ENCODE results near the gene LARP1. TPM values are rescaled to one million over a fixed set of nuclear protein-coding genes. Genes with fewer than 3 reads are reported as not detected.

The LARP1 gene
- total and polyA plus RNA-seq, 4 donors: 26.0 to 74.1 (median 32.6) TPM

DNA sequence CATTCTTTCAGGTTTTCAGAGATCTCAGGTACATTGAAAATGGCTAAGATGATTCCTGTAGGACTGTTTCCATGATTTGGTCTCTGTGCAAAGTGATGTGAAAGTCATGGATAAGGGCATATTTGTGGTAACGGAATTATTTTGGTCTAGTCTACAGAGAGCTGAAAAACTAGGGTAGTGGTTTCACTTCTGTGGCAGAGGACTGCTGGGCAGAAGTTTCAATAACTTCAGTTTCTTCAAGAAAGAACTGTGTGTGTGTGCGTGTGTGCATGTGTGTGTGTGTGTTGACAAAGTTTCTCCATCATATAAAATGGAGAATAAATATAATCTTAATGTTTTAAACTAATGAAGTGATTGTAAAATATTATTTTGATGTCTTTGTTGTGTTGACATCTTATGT is 107.6 kb downstream of the LARP1 start (continued):
- TF ChIP-seq YY1 (IDR thresholded peaks at IDR 0.05): no peak

DNA sequence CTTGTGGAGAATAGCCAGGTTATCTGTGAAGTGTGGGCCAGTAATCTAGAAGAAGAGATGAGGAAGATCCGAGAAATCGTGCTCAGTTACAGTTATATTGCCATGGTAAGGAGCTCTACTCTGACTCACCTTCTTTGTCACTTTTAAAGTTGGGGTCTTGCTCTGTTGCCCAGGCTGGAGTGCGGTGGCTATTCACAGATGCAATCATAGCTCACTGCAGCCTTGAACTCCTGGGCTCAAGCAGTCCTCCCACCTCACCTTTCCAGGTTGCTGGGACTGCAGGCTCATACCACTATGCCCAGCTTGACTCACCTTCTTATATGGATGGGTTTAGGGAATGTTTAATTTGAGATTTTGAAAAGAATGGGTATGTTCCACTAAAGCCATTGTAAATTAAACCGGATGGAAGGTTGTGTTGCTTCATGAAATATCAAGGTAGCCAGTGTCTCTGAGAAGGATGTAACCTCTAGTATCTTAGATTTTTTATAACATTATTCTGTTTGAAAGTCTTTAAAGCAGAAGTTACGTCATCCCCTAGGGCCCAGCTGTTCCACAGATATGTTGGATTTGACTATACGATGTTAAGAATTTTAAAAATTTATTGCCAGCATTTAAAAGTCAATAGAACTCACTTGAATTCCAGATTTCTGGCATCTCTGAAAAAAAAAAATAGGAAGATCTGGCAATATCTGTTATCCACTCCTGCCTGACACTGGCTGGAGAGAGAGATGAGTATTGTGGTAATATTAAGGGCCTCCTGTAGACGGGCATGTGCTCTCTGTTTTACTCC is 108.3 kb downstream of the LARP1 start:
- Histone ChIP-seq H3K4me1 (ENCODE audit: control insufficient read depth in 4 of 4, insufficient read depth in 4 of 4, low read length in 3 of 4) (peaks cover 4 to 18% (median 17%) of the 10 kb centered on the region in 4 donors), H3K9me3 (ENCODE audit: control insufficient read depth in 4 of 4, low read length in 3 of 4) (no peaks in the 10 kb centered on the region), H3K27ac (ENCODE audit: low read depth in 1 of 2, low read length in 2 of 2) (no peak overlapping the region), H3K4me3 (ENCODE audit: low read depth in 1 of 3, low read length in 3 of 3) (no peak overlapping the region), H3K27me3 (ENCODE audit: control insufficient read depth in 4 of 4, insufficient read depth in 4 of 4, low read length in 3 of 4) (no peaks in the 10 kb centered on the region), H3K9ac (ENCODE audit: low read depth in 1 of 2, low read length in 2 of 2) (no peak overlapping the region), H3K36me3 (ENCODE audit: control insufficient read depth in 4 of 4, insufficient read depth in 3 of 4, low read depth in 1 of 4, low read length in 3 of 4) (peaks cover 0 to 17% (median 12%) of the 10 kb centered on the region in 4 donors)
- WGBS: 95% methylated on average over 7 of the region's 7 CpGs
- no peak for DNase-seq (ENCODE audit: low spot score)
- TF ChIP-seq, protein P1, sequence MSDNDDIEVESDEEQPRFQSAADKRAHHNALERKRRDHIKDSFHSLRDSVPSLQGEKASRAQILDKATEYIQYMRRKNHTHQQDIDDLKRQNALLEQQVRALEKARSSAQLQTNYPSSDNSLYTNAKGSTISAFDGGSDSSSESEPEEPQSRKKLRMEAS (IDR thresholded peaks at IDR 0.05): no peak
- TF ChIP-seq ZBTB33 (IDR thresholded peaks at IDR 0.05) (no peak), NR2F2 (IDR thresholded peaks at IDR 0.05) (no peak)

- H3K36me3 ChIP-seq (ENCODE audit: control insufficient read depth in 4 of 4, insufficient read depth in 3 of 4, low read depth in 1 of 4, low read length in 3 of 4): peaks cover 0 to 20% (median 15%) of the 10 kb centered on the region in 4 donors
- no peaks in the 10 kb centered on the region for H3K9me3 ChIP-seq (ENCODE audit: control insufficient read depth in 4 of 4, low read length in 3 of 4)
- TF ChIP-seq, protein P2, sequence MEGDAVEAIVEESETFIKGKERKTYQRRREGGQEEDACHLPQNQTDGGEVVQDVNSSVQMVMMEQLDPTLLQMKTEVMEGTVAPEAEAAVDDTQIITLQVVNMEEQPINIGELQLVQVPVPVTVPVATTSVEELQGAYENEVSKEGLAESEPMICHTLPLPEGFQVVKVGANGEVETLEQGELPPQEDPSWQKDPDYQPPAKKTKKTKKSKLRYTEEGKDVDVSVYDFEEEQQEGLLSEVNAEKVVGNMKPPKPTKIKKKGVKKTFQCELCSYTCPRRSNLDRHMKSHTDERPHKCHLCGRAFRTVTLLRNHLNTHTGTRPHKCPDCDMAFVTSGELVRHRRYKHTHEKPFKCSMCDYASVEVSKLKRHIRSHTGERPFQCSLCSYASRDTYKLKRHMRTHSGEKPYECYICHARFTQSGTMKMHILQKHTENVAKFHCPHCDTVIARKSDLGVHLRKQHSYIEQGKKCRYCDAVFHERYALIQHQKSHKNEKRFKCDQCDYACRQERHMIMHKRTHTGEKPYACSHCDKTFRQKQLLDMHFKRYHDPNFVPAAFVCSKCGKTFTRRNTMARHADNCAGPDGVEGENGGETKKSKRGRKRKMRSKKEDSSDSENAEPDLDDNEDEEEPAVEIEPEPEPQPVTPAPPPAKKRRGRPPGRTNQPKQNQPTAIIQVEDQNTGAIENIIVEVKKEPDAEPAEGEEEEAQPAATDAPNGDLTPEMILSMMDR (IDR thresholded peaks at IDR 0.05; ENCODE audit: low read depth, low read length, missing input control): no peak
- no peak for TF ChIP-seq RXRA (IDR thresholded peaks at IDR 0.05)
- TF ChIP-seq, protein P3, sequence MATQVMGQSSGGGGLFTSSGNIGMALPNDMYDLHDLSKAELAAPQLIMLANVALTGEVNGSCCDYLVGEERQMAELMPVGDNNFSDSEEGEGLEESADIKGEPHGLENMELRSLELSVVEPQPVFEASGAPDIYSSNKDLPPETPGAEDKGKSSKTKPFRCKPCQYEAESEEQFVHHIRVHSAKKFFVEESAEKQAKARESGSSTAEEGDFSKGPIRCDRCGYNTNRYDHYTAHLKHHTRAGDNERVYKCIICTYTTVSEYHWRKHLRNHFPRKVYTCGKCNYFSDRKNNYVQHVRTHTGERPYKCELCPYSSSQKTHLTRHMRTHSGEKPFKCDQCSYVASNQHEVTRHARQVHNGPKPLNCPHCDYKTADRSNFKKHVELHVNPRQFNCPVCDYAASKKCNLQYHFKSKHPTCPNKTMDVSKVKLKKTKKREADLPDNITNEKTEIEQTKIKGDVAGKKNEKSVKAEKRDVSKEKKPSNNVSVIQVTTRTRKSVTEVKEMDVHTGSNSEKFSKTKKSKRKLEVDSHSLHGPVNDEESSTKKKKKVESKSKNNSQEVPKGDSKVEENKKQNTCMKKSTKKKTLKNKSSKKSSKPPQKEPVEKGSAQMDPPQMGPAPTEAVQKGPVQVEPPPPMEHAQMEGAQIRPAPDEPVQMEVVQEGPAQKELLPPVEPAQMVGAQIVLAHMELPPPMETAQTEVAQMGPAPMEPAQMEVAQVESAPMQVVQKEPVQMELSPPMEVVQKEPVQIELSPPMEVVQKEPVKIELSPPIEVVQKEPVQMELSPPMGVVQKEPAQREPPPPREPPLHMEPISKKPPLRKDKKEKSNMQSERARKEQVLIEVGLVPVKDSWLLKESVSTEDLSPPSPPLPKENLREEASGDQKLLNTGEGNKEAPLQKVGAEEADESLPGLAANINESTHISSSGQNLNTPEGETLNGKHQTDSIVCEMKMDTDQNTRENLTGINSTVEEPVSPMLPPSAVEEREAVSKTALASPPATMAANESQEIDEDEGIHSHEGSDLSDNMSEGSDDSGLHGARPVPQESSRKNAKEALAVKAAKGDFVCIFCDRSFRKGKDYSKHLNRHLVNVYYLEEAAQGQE (IDR thresholded peaks at IDR 0.05): no peak
- no peak for TF ChIP-seq EGR1 (IDR thresholded peaks at IDR 0.05; ENCODE audit: low read depth in 2 of 2)
- TF ChIP-seq NR2F2 (IDR thresholded peaks at IDR 0.05): no peak
- no peak for TF ChIP-seq SP1 (IDR thresholded peaks at IDR 0.05)
- TF ChIP-seq, protein P4, sequence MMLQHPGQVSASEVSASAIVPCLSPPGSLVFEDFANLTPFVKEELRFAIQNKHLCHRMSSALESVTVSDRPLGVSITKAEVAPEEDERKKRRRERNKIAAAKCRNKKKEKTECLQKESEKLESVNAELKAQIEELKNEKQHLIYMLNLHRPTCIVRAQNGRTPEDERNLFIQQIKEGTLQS (IDR thresholded peaks at IDR 0.05): no peak
- TF ChIP-seq YY1 (IDR thresholded peaks at IDR 0.05): no peak
- TF ChIP-seq FOXA1 (IDR thresholded peaks at IDR 0.05): no peak
- TF ChIP-seq ZBTB33 (IDR thresholded peaks at IDR 0.05): no peak
- TF ChIP-seq GABPA (IDR thresholded peaks at IDR 0.05 in 1 of 2, conservative IDR thresholded peaks at IDR 0.05 in 1 of 2): no peak
- TF ChIP-seq TAF1 (conservative IDR thresholded peaks at IDR 0.05): no peak
- TF ChIP-seq HNF4G (IDR thresholded peaks at IDR 0.05): no peak
- TF ChIP-seq, protein P1 (IDR thresholded peaks at IDR 0.05): no peak
- TF ChIP-seq RAD21 (IDR thresholded peaks at IDR 0.05): no peak
- no peak for TF ChIP-seq JUND (IDR thresholded peaks at IDR 0.05)
- TF ChIP-seq HNF4A (conservative IDR thresholded peaks at IDR 0.05): no peak
- TF ChIP-seq FOXA2 (IDR thresholded peaks at IDR 0.05): no peak
- H3K27ac ChIP-seq (ENCODE audit: low read depth in 1 of 2, low read length in 2 of 2): no peak overlapping the region
- no peak overlapping the region for H3K9ac ChIP-seq (ENCODE audit: low read depth in 1 of 2, low read length in 2 of 2)
- no peaks in the 10 kb centered on the region for H3K27me3 ChIP-seq (ENCODE audit: control insufficient read depth in 4 of 4, insufficient read depth in 4 of 4, low read length in 3 of 4)
- 62% methylated on average over 5 of the region's 5 CpGs for WGBS
- H3K4me1 ChIP-seq (ENCODE audit: control insufficient read depth in 4 of 4, insufficient read depth in 4 of 4, low read length in 3 of 4): peaks cover 0 to 3% (median 1%) of the 10 kb centered on the region in 4 donors
- no peak overlapping the region for H3K4me3 ChIP-seq (ENCODE audit: low read depth in 1 of 3, low read length in 3 of 3)
- no peak for DNase-seq (ENCODE audit: low spot score)
These were observed 110.4 kb downstream of the LARP1 start for GRCh38 chr5:154865466-154866184.

Data from liver (tissue), 9 donors.